ENCODE results near the gene SPRY2.
A peak's percentile ranks its signal among the peaks of the same experiment; 100 is the strongest.

GRCh38 chr13:80361883-80362327 lies 21.0 kb upstream of the SPRY2 start:
- TF ChIP-seq CTCF (IDR thresholded peaks at IDR 0.05; ENCODE audit: poor library complexity) (peak; percentile 3), EZH2 (IDR thresholded peaks at IDR 0.05; ENCODE audit: borderline replicate concordance) (no peak), EZH2phosphoT487 (IDR thresholded peaks at IDR 0.05; ENCODE audit: low read depth, severe bottlenecking, unreplicated experiment) (no peak)
